NCI-H2227 (cell line): ENCODE data around the gene KIF11.
"Not testable (repeated sequence)": the region's sequence is repeated elsewhere in the genome, so short reads cannot be mapped to it uniquely, and the experiment has no call there.

Experiments
- DNase-seq: peaks from one replicate; lab custom pipeline; 2025; ENCODE audit not compliant: unreplicated experiment; lab: John Stamatoyannopoulos, UW

The KIF11 gene

GRCh38 chr10:92590623-92591549 is 2.0 kb upstream of the KIF11 start:
- peak; percentile 66 for DNase-seq

GRCh38 chr10:92591550-92592022 is 1.3 kb upstream of the KIF11 start:
- peak; percentile 93 for DNase-seq

GRCh38 chr10:92593619-92594588 is 974 bp downstream of the KIF11 start:
- DNase-seq: no peak

- no peak for DNase-seq
These were observed 2.6 kb downstream of the KIF11 start for GRCh38 chr10:92595505-92595904.

- DNase-seq: no peak
These were observed 5.4 kb downstream of the KIF11 start for GRCh38 chr10:92598321-92598720.

- DNase-seq: no peak
These were observed 11.9 kb downstream of the KIF11 start for GRCh38 chr10:92604841-92605240.

GRCh38 chr10:92615515-92615914 is 22.6 kb downstream of the KIF11 start:
- DNase-seq: no peak

- DNase-seq: no peak
These were observed 26.4 kb downstream of the KIF11 start for GRCh38 chr10:92619368-92619767.

- peak; percentile 38 for DNase-seq
These were observed 35.0 kb downstream of the KIF11 start for GRCh38 chr10:92627845-92628480.

- DNase-seq: no peak
These were observed 37.0 kb downstream of the KIF11 start for GRCh38 chr10:92629945-92630344.

- DNase-seq: no peak
These were observed 45.1 kb downstream of the KIF11 start for GRCh38 chr10:92638037-92638436.

GRCh38 chr10:92640107-92640506 is 47.2 kb downstream of the KIF11 start:
- no peak for DNase-seq

- DNase-seq: no peak
These were observed 48.6 kb downstream of the KIF11 start for GRCh38 chr10:92641492-92641891.

- no peak for DNase-seq
These were observed 52.0 kb downstream of the KIF11 start for GRCh38 chr10:92644921-92645320.

- not testable (repeated sequence) for DNase-seq
These were observed 57.9 kb downstream of the KIF11 start for GRCh38 chr10:92650864-92651263.

- DNase-seq: no peak
These were observed 62.5 kb downstream of the KIF11 start for GRCh38 chr10:92655426-92655825.

- no peak for DNase-seq
These were observed 63.5 kb downstream of the KIF11 start for GRCh38 chr10:92656266-92656961.

- DNase-seq: no peak
These were observed 64.1 kb downstream of the KIF11 start for GRCh38 chr10:92657024-92657423.

- DNase-seq: no peak
These were observed 69.9 kb downstream of the KIF11 start for GRCh38 chr10:92662848-92663247.

- DNase-seq: no peak
These were observed 71.4 kb downstream of the KIF11 start for GRCh38 chr10:92664322-92664721.
